ENCODE results near the gene HRH3. TPM values are rescaled to one million over a fixed set of nuclear protein-coding genes. Genes with fewer than 3 reads are reported as not detected.
A peak's percentile ranks its signal among the peaks of the same experiment; 100 is the strongest.

Gene HRH3
- total RNA-seq, 1 donor from 2014 or later = not detected

- intact Hi-C loops (cut with micrococcal nuclease) = no loop called here
- peak overlapping the region; percentile 70 for H3K27ac ChIP-seq (replicated peaks)
- H3K9me3 ChIP-seq (replicated peaks) = no peaks in the 10 kb centered on the region
- H3K4me1 ChIP-seq = peaks cover 100% of the 10 kb centered on the region
- no peaks in the 10 kb centered on the region for H3K27me3 ChIP-seq (ENCODE audit: low read depth)
- H3K36me3 ChIP-seq = no peaks in the 10 kb centered on the region
- peak overlapping the region; percentile 19 for H3K4me3 ChIP-seq
- no peak for DNase-seq
- TF ChIP-seq CTCF (IDR thresholded peaks at IDR 0.05; ENCODE audit: borderline replicate concordance) = no peak
Measured at GRCh38 chr20:62243906-62244515, 23.9 kb upstream of the HRH3 start.

- TF ChIP-seq CTCF (IDR thresholded peaks at IDR 0.05; ENCODE audit: borderline replicate concordance) = no peak
- Histone ChIP-seq H3K27ac (replicated peaks) (peak overlapping the region; percentile 70), H3K4me3 (no peak overlapping the region), H3K36me3 (no peaks in the 10 kb centered on the region), H3K4me1 (peaks cover 95% of the 10 kb centered on the region), H3K27me3 (ENCODE audit: low read depth) (no peaks in the 10 kb centered on the region), H3K9me3 (replicated peaks) (no peaks in the 10 kb centered on the region)
- no peak for DNase-seq
- intact Hi-C loops (cut with micrococcal nuclease) = no loop called here
Measured at GRCh38 chr20:62243106-62243505, 23.0 kb upstream of the HRH3 start.

- peaks cover 94% of the 10 kb centered on the region for H3K4me1 ChIP-seq
Measured at GRCh38 chr20:62242176-62242575, 22.1 kb upstream of the HRH3 start.

GRCh38 chr20:62241506-62241905 lies 21.4 kb upstream of the HRH3 start:
- DNase-seq = no peak
- Histone ChIP-seq H3K27me3 (ENCODE audit: low read depth) (no peaks in the 10 kb centered on the region), H3K4me1 (peaks cover 94% of the 10 kb centered on the region), H3K9me3 (replicated peaks) (no peaks in the 10 kb centered on the region), H3K27ac (replicated peaks) (peak overlapping the region; percentile 70), H3K4me3 (no peak overlapping the region), H3K36me3 (no peaks in the 10 kb centered on the region)
- intact Hi-C loops (cut with micrococcal nuclease) = no loop called here
- no peak for TF ChIP-seq CTCF (IDR thresholded peaks at IDR 0.05; ENCODE audit: borderline replicate concordance)

More at GRCh38 chr20:62242176-62242575, 22.1 kb upstream of the HRH3 start:
- intact Hi-C loops (cut with micrococcal nuclease) = no loop called here
- H3K27me3 ChIP-seq (ENCODE audit: low read depth) = no peaks in the 10 kb centered on the region
- no peaks in the 10 kb centered on the region for H3K9me3 ChIP-seq (replicated peaks)
- no peak for DNase-seq
- no peaks in the 10 kb centered on the region for H3K36me3 ChIP-seq
- no peak overlapping the region for H3K4me3 ChIP-seq
- no peak for TF ChIP-seq CTCF (IDR thresholded peaks at IDR 0.05; ENCODE audit: borderline replicate concordance)
- H3K27ac ChIP-seq (replicated peaks) = peak overlapping the region; percentile 70

GRCh38 chr20:62240020-62240685 lies 20.1 kb upstream of the HRH3 start:
- Histone ChIP-seq H3K4me3 (peak overlapping the region; percentile 82), H3K9me3 (replicated peaks) (no peaks in the 10 kb centered on the region), H3K27ac (replicated peaks) (peak overlapping the region; percentile 91), H3K4me1 (peaks cover 84% of the 10 kb centered on the region), H3K36me3 (no peaks in the 10 kb centered on the region), H3K27me3 (ENCODE audit: low read depth) (no peaks in the 10 kb centered on the region)
- intact Hi-C loops (cut with micrococcal nuclease) = no loop called here
- TF ChIP-seq CTCF (IDR thresholded peaks at IDR 0.05; ENCODE audit: borderline replicate concordance) = no peak
- DNase-seq = no peak

All from left ventricle myocardium inferior (tissue), 1 donor.